HepG2 (cell line): ENCODE data around the gene MSI2. TPM values are rescaled to one million over a fixed set of nuclear protein-coding genes. Genes with fewer than 3 reads are reported as not detected.

Experiments
- CBX1 ChIP-seq: IDR thresholded peaks from one replicate; pipeline ENCODE4 v1.6.1; 2016; ENCODE audit warnings: antibody characterized with exemption, low read depth
- GMEB2 ChIP-seq: IDR thresholded peaks from 2 replicates; pipeline ENCODE4 v1.6.1; 2016; ENCODE audit warnings: missing biosample characterization, missing genetic modification reagents, low read depth
- ISL2 ChIP-seq: sonication (generic); formaldehyde crosslinking; IDR thresholded peaks from 2 replicates; pipeline ENCODE4 v1.5.0; 2020; ENCODE audit warnings: missing genetic modification reagents
- MTA3 ChIP-seq: sonication (generic); formaldehyde crosslinking; IDR thresholded peaks from 2 replicates; pipeline ENCODE4 v1.4.0; 2020; ENCODE audit warnings: missing genetic modification reagents
- MYC ChIP-seq: sonication (generic); formaldehyde crosslinking; IDR thresholded peaks from 2 replicates; pipeline ENCODE4 v1.9.0; 2021; ENCODE audit warnings: missing genetic modification reagents, borderline replicate concordance
- NFIB ChIP-seq: sonication (generic); formaldehyde crosslinking; IDR thresholded peaks from 2 replicates; pipeline ENCODE4 v1.9.0; 2021; ENCODE audit warnings: missing genetic modification reagents, mild to moderate bottlenecking, borderline replicate concordance
- PHB2 ChIP-seq: fragments of 450-650 bp; IDR thresholded peaks from 2 replicates; pipeline ENCODE4 v1.6.1; 2018; ENCODE audit not compliant: partially characterized antibody
- POLR2AphosphoS5 ChIP-seq: IDR thresholded peaks from 2 replicates; pipeline ENCODE4 v1.6.1; 2012; ENCODE audit warnings: low read depth, low read length
- SALL2 ChIP-seq: sonication (generic); formaldehyde crosslinking; IDR thresholded peaks from 2 replicates; pipeline ENCODE4 v1.8.1; 2023; ENCODE audit warnings: mild to moderate bottlenecking, missing genetic modification reagents, inconsistent platforms
- TCF7L2 ChIP-seq: IDR thresholded peaks from 2 replicates; pipeline ENCODE4 v1.6.1; 2011; ENCODE audit warnings: mild to moderate bottlenecking, low read depth, low read length, moderate library complexity
- ZFP82 ChIP-seq: sonication (generic); formaldehyde crosslinking; IDR thresholded peaks from 2 replicates; pipeline ENCODE4 v1.5.1; 2020; ENCODE audit warnings: mild to moderate bottlenecking, missing genetic modification reagents, borderline replicate concordance
- ZMAT3 ChIP-seq: sonication (generic); formaldehyde crosslinking; conservative IDR thresholded peaks from 2 replicates; pipeline ENCODE4 v1.7.0; 2021; ENCODE audit warnings: missing genetic modification reagents
- ZMYM2 ChIP-seq: sonication (generic); formaldehyde crosslinking; IDR thresholded peaks from 2 replicates; pipeline ENCODE4 v1.8.0; 2022; ENCODE audit warnings: mild to moderate bottlenecking, missing genetic modification reagents
- ZNF230 ChIP-seq: sonication (generic); formaldehyde crosslinking; IDR thresholded peaks from 2 replicates; pipeline ENCODE4 v1.4.0; 2020; ENCODE audit warnings: mild to moderate bottlenecking, missing genetic modification reagents
- ZNF232 ChIP-seq: sonication (generic); formaldehyde crosslinking; IDR thresholded peaks from 2 replicates; pipeline ENCODE4 v1.4.0; 2020; ENCODE audit warnings: missing genetic modification reagents, borderline replicate concordance
- ZNF576 ChIP-seq: sonication (generic); formaldehyde crosslinking; IDR thresholded peaks from 2 replicates; pipeline ENCODE4 v1.4.0; 2020; ENCODE audit warnings: mild to moderate bottlenecking, missing genetic modification reagents
- ZNF646 ChIP-seq: sonication (generic); formaldehyde crosslinking; IDR thresholded peaks from 2 replicates; pipeline ENCODE4 v1.9.0; 2021; ENCODE audit warnings: mild to moderate bottlenecking, missing genetic modification reagents
- ZNF781 ChIP-seq: sonication (generic); formaldehyde crosslinking; IDR thresholded peaks from 2 replicates; pipeline ENCODE4 v1.5.1; 2020; ENCODE audit warnings: borderline replicate concordance, mild to moderate bottlenecking, missing genetic modification reagents; ENCODE audit errors: not compliant biosample characterization
- ZNF800 ChIP-seq: sonication (generic); formaldehyde crosslinking; IDR thresholded peaks from 2 replicates; pipeline ENCODE4 v1.4.0; 2020; ENCODE audit warnings: missing genetic modification reagents
- ZNF883 ChIP-seq: sonication (generic); formaldehyde crosslinking; IDR thresholded peaks from 2 replicates; pipeline ENCODE4 v1.5.1; 2020; ENCODE audit warnings: mild to moderate bottlenecking, missing genetic modification reagents; ENCODE audit errors: not compliant biosample characterization
- ZSCAN30 ChIP-seq: sonication (generic); formaldehyde crosslinking; IDR thresholded peaks from 2 replicates; pipeline ENCODE4 v1.5.0; 2020; ENCODE audit warnings: mild to moderate bottlenecking, missing genetic modification reagents
- polyA plus RNA-seq, 8 experiments: library from polyadenylated mRNA; depleted of rRNA in 3 of 8; stranded (reverse) in 7 of 8; unstranded in 1 of 8; fragments of >200 nt; fragmentation: Illumina TruSeq in 4 of 8; extraction: Trizol in 4 of 8; gene quantifications; 2 replicates each; pipeline versions ENCODE4 v1.2.1 to v1.2.3, GENCODE V29; 2011 to 2016; ENCODE audit warnings: low read depth in 4 of 8, missing spikeins in 1 of 8, mixed read lengths in 1 of 8; ENCODE audit not compliant: insufficient read depth in 1 of 8
- total RNA-seq, 5 experiments: library from RNA; depleted of rRNA; stranded (reverse); fragments of >200 nt; fragmentation: Illumina TruSeq; extraction: Trizol; gene quantifications; 2 replicates each; pipeline ENCODE4 v1.2.3, GENCODE V29; 2016; ENCODE audit warnings: low read depth in 1 of 5

MSI2 gene
- total and polyA plus RNA-seq, 2 of the 13 experiments (the other 11 are each of a cell fraction or from before 2014, with no cell fraction given): 77.5 to 78.4 TPM

GRCh38 chr17:57440522-57441269 lies 184.4 kb downstream of the MSI2 start (continued):
- no peak for TF ChIP-seq ZNF800 (CRISPR knock-in tag)
- TF ChIP-seq PHB2: no peak
- TF ChIP-seq TCF7L2: no peak
- TF ChIP-seq ZMYM2 (CRISPR knock-in tag): no peak
- TF ChIP-seq CBX1: no peak
- no peak for TF ChIP-seq ZNF232 (CRISPR knock-in tag)
- TF ChIP-seq MTA3 (CRISPR knock-in tag): no peak
- 0 out of 2 replicates have a peak, but pooled peaks have one; percentile 23 for TF ChIP-seq MYC (CRISPR knock-in tag)
- TF ChIP-seq GMEB2 (CRISPR knock-in tag): no peak
- TF ChIP-seq ZNF781 (CRISPR knock-in tag): no peak
- no peak for TF ChIP-seq ZNF576 (CRISPR knock-in tag)
- TF ChIP-seq ZNF883 (CRISPR knock-in tag): no peak
- no peak for TF ChIP-seq ZMAT3 (CRISPR knock-in tag)
- peak; percentile 17; the same call in 1 of the 2 replicates for TF ChIP-seq ZNF646 (CRISPR knock-in tag)
- TF ChIP-seq NFIB (CRISPR knock-in tag): no peak
- peak; percentile 65 for TF ChIP-seq ISL2 (CRISPR knock-in tag)
- no peak for TF ChIP-seq ZFP82
- no peak for TF ChIP-seq SALL2 (CRISPR knock-in tag)
- no peak for TF ChIP-seq ZSCAN30
- TF ChIP-seq ZNF230: no peak
- TF ChIP-seq POLR2AphosphoS5: no peak
